DOHH2 (cell line): Measurements from ENCODE around the gene PARD6A.

Experiments used
- CTCF ChIP-seq: fragments of 200-600 bp; sonication (generic); IDR thresholded peaks from one replicate; pipeline ENCODE4 v1.5.1; 2014; ENCODE audit warnings: antibody characterized with exemption, mild to moderate bottlenecking, low read depth, low read length; ENCODE audit not compliant: poor library complexity, severe bottlenecking
- EZH2phosphoT487 ChIP-seq: fragments of 200-600 bp; sonication (generic); IDR thresholded peaks from 2 replicates; pipeline ENCODE4 v1.6.1; 2017; ENCODE audit warnings: borderline replicate concordance, mild to moderate bottlenecking, antibody characterized with exemption, low read length, moderate library complexity, mixed read lengths

DNA sequence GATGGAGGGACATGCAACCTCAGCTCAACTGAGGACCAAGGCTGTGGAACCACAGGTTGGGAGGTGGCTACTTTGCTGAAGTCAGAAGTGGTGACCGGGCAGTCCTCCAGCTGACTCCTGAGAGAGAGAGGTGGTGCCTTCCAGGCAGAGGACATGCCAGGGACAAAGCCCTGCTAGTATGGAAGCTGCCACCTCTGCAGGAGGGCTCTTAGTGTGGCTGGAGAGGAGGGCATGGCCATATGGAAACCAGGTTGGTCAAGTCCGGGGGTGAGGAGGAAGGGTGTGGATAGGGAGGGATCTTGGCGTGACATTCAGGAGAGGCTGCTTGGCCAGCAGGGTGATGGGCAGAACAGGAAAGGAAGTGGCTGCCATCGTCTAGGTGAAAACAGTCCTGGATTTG, 11.5 kb downstream of the PARD6A start:
- TF ChIP-seq CTCF (no peak), EZH2phosphoT487 (no peak)
